H1 (cell line): ENCODE data around the gene TSPAN5. TPM values are rescaled to one million over a fixed set of nuclear protein-coding genes. Genes with fewer than 3 reads are reported as not detected.

Source experiments
- KDM1A ChIP-seq: fragments of 200-600, 300-600 bp; sonication (generic); IDR thresholded peaks from 2 replicates; pipeline ENCODE4 v1.7.1; 2016; ENCODE audit warnings: mild to moderate bottlenecking, low read length, borderline replicate concordance
- RNF2 ChIP-seq: fragments of 200-900, 300-1000 bp; sonication (generic); IDR thresholded peaks from 2 replicates; pipeline ENCODE4 v1.7.1; 2016; ENCODE audit warnings: borderline replicate concordance, low read depth, mild to moderate bottlenecking, antibody characterized with exemption, low read length; ENCODE audit not compliant: poor library complexity, severe bottlenecking; ENCODE audit errors: missing control alignments
- SAP30 ChIP-seq: fragments of 300-600 bp; sonication (generic); IDR thresholded peaks from 2 replicates; pipeline ENCODE4 v1.7.1; 2012; ENCODE audit warnings: low read length, moderate library complexity, mild to moderate bottlenecking, inconsistent platforms; ENCODE audit not compliant: insufficient read depth, insufficient replicate concordance
- SRF ChIP-seq: IDR thresholded peaks from 2 replicates; pipeline ENCODE4 v1.6.1; 2011; ENCODE audit warnings: mild to moderate bottlenecking, low read depth, low read length, moderate library complexity
- polyA plus RNA-seq, 7 experiments: library from polyadenylated mRNA; depleted of rRNA in 3 of 7; stranded (reverse) in 5 of 7; unstranded in 2 of 7; fragments of >200 nt in 5 of 7; fragments of 200-250 nt in 2 of 7; gene quantifications; 1 replicate in 5 of 7; 2 replicates in 1 of 7; 4 replicates in 1 of 7; pipeline versions ENCODE4 v1.2.1 to v1.2.3, GENCODE V29; 2011 to 2013; ENCODE audit warnings: missing spikeins in 2 of 7, mixed read lengths in 2 of 7
- total RNA-seq: library from RNA; stranded (reverse); fragmentation: NEBNext Ultra II Directional; extraction: Animal tissue kit (Norgen Biotek cat#: 25700); gene quantifications from 2 replicates; pipeline ENCODE4 v1.2.1, GENCODE V29; 2021
- TF ChIP-seq, protein P1 (sequence below): fragments of 300-600 bp; sonication (generic); IDR thresholded peaks from 2 replicates; pipeline ENCODE4 v1.7.1; 2012; ENCODE audit warnings: low read length, moderate library complexity, mild to moderate bottlenecking, inconsistent platforms; ENCODE audit not compliant: insufficient replicate concordance

Gene TSPAN5
- total and polyA plus RNA-seq, 2 of the 8 experiments (the other 6 are each of a cell fraction or from before 2014, with no cell fraction given), result 17.6 to 21.2 TPM

DNA sequence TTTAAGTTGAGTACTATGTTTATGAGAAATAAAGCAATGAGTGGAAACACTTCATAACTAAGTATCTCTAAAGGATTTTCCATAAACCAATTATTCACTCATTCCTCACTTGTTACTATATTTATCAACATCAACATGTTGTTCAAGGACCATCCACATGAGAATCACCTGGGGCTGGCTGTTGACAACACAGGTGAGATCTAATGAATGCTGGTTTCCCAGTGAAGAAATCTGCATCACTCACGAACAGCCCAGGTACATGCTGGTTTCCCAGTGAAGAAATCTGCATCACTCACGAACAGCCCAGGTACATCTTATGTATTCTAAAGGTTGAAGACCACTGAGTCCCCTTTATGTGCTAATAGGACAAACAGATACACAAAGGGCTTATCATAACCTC, 32.5 kb downstream of the TSPAN5 start (continued):
- TF ChIP-seq, protein P1, sequence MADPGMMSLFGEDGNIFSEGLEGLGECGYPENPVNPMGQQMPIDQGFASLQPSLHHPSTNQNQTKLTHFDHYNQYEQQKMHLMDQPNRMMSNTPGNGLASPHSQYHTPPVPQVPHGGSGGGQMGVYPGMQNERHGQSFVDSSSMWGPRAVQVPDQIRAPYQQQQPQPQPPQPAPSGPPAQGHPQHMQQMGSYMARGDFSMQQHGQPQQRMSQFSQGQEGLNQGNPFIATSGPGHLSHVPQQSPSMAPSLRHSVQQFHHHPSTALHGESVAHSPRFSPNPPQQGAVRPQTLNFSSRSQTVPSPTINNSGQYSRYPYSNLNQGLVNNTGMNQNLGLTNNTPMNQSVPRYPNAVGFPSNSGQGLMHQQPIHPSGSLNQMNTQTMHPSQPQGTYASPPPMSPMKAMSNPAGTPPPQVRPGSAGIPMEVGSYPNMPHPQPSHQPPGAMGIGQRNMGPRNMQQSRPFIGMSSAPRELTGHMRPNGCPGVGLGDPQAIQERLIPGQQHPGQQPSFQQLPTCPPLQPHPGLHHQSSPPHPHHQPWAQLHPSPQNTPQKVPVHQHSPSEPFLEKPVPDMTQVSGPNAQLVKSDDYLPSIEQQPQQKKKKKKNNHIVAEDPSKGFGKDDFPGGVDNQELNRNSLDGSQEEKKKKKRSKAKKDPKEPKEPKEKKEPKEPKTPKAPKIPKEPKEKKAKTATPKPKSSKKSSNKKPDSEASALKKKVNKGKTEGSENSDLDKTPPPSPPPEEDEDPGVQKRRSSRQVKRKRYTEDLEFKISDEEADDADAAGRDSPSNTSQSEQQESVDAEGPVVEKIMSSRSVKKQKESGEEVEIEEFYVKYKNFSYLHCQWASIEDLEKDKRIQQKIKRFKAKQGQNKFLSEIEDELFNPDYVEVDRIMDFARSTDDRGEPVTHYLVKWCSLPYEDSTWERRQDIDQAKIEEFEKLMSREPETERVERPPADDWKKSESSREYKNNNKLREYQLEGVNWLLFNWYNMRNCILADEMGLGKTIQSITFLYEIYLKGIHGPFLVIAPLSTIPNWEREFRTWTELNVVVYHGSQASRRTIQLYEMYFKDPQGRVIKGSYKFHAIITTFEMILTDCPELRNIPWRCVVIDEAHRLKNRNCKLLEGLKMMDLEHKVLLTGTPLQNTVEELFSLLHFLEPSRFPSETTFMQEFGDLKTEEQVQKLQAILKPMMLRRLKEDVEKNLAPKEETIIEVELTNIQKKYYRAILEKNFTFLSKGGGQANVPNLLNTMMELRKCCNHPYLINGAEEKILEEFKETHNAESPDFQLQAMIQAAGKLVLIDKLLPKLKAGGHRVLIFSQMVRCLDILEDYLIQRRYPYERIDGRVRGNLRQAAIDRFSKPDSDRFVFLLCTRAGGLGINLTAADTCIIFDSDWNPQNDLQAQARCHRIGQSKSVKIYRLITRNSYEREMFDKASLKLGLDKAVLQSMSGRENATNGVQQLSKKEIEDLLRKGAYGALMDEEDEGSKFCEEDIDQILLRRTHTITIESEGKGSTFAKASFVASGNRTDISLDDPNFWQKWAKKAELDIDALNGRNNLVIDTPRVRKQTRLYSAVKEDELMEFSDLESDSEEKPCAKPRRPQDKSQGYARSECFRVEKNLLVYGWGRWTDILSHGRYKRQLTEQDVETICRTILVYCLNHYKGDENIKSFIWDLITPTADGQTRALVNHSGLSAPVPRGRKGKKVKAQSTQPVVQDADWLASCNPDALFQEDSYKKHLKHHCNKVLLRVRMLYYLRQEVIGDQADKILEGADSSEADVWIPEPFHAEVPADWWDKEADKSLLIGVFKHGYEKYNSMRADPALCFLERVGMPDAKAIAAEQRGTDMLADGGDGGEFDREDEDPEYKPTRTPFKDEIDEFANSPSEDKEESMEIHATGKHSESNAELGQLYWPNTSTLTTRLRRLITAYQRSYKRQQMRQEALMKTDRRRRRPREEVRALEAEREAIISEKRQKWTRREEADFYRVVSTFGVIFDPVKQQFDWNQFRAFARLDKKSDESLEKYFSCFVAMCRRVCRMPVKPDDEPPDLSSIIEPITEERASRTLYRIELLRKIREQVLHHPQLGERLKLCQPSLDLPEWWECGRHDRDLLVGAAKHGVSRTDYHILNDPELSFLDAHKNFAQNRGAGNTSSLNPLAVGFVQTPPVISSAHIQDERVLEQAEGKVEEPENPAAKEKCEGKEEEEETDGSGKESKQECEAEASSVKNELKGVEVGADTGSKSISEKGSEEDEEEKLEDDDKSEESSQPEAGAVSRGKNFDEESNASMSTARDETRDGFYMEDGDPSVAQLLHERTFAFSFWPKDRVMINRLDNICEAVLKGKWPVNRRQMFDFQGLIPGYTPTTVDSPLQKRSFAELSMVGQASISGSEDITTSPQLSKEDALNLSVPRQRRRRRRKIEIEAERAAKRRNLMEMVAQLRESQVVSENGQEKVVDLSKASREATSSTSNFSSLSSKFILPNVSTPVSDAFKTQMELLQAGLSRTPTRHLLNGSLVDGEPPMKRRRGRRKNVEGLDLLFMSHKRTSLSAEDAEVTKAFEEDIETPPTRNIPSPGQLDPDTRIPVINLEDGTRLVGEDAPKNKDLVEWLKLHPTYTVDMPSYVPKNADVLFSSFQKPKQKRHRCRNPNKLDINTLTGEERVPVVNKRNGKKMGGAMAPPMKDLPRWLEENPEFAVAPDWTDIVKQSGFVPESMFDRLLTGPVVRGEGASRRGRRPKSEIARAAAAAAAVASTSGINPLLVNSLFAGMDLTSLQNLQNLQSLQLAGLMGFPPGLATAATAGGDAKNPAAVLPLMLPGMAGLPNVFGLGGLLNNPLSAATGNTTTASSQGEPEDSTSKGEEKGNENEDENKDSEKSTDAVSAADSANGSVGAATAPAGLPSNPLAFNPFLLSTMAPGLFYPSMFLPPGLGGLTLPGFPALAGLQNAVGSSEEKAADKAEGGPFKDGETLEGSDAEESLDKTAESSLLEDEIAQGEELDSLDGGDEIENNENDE, result no peak
- TF ChIP-seq KDM1A (no peak), RNF2 (no peak), SRF (no peak), SAP30 (no peak)
